Measurements from ENCODE around the gene GRIN2D. TPM values are rescaled to one million over a fixed set of nuclear protein-coding genes. Genes with fewer than 3 reads are reported as not detected.

GRIN2D gene
- total and polyA plus RNA-seq, 2 donors from 2014 or later = 0.13 to 0.54 TPM

GRCh38 chr19:48441360-48442050 lies 48.0 kb downstream of the GRIN2D start:
- Histone ChIP-seq H3K36me3 (ENCODE audit: control insufficient read depth in 2 of 3, insufficient read depth in 3 of 3, low read length in 3 of 3) (no peaks in the 10 kb centered on the region), H3K27me3 (ENCODE audit: control insufficient read depth, insufficient read depth, low read length) (peaks cover 9% of the 10 kb centered on the region), H3K9ac (ENCODE audit: low read length in 3 of 3) (no peak overlapping the region), H3K9me3 (ENCODE audit: control insufficient read depth in 2 of 3, insufficient read depth in 1 of 3, low read length in 3 of 3) (no peaks in the 10 kb centered on the region), H3K4me3 (ENCODE audit: low read length in 3 of 3) (no peak overlapping the region), H3K27ac (ENCODE audit: low read depth in 2 of 2, low read length in 2 of 2) (no peak overlapping the region), H3K4me1 (ENCODE audit: control insufficient read depth in 2 of 3, insufficient read depth in 2 of 3, low read depth in 1 of 3, low read length in 3 of 3) (peaks cover 0 to 11% (median 7%) of the 10 kb centered on the region in 3 donors)
- no peak for FAIRE-seq
- intact Hi-C loops (cut with DNase I) = no loop called here
- DNase-seq = no peak
- TF ChIP-seq CTCF (IDR thresholded peaks at IDR 0.05; ENCODE audit: borderline replicate concordance, extremely low read depth, insufficient read depth) = no peak

DNA sequence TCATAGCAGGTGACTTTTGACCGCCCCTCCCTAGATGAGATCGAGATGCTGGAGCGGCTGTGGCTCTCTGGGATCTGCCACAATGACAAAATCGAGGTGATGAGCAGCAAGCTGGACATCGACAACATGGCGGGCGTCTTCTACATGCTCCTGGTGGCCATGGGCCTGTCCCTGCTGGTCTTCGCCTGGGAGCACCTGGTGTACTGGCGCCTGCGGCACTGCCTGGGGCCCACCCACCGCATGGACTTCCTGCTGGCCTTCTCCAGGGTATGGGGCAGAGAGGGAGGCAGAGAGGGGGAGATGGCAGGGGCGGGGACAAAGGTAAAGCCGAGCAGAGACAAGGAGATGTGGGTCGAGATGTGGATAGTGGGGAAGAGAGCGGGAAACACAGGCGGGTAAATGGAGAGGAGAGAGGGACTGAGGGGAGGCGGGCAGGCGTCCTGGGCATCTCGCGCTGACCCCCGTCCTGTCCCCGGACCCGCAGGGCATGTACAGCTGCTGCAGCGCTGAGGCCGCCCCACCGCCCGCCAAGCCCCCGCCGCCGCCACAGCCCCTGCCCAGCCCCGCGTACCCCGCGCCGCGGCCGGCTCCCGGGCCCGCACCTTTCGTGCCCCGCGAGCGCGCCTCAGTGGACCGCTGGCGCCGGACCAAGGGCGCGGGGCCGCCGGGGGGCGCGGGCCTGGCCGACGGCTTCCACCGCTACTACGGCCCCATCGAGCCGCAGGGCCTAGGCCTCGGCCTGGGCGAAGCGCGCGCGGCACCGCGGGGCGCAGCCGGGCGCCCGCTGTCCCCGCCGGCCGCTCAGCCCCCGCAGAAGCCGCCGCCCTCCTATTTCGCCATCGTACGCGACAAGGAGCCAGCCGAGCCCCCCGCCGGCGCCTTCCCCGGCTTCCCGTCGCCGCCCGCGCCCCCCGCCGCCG lies 48.9 kb downstream of the GRIN2D start:
- H3K36me3 ChIP-seq (ENCODE audit: control insufficient read depth in 2 of 3, insufficient read depth in 3 of 3, low read length in 3 of 3) = peaks cover 0 to 1% (median 1%) of the 10 kb centered on the region in 3 donors
- no peak overlapping the region for H3K27ac ChIP-seq (ENCODE audit: low read depth in 2 of 2, low read length in 2 of 2)
- intact Hi-C loops (cut with DNase I) = no loop called here
- no peak overlapping the region for H3K4me3 ChIP-seq (ENCODE audit: low read length in 3 of 3)
- TF ChIP-seq CTCF (IDR thresholded peaks at IDR 0.05; ENCODE audit: borderline replicate concordance, extremely low read depth, insufficient read depth) = no peak
- DNase-seq (no peak), FAIRE-seq (no peak)
- peaks cover 0 to 11% (median 9%) of the 10 kb centered on the region in 3 donors for H3K4me1 ChIP-seq (ENCODE audit: control insufficient read depth in 2 of 3, insufficient read depth in 2 of 3, low read depth in 1 of 3, low read length in 3 of 3)
- no peaks in the 10 kb centered on the region for H3K9me3 ChIP-seq (ENCODE audit: control insufficient read depth in 2 of 3, insufficient read depth in 1 of 3, low read length in 3 of 3)
- H3K27me3 ChIP-seq (ENCODE audit: control insufficient read depth, insufficient read depth, low read length) = peaks cover 9% of the 10 kb centered on the region
- no peak overlapping the region for H3K9ac ChIP-seq (ENCODE audit: low read length in 3 of 3)

GRCh38 chr19:48443256-48443655 lies 49.8 kb downstream of the GRIN2D start:
- peaks cover 0 to 11% (median 9%) of the 10 kb centered on the region in 3 donors for H3K4me1 ChIP-seq (ENCODE audit: control insufficient read depth in 2 of 3, insufficient read depth in 2 of 3, low read depth in 1 of 3, low read length in 3 of 3)
- intact Hi-C loops (cut with DNase I) = no loop called here
- no peaks in the 10 kb centered on the region for H3K9me3 ChIP-seq (ENCODE audit: control insufficient read depth in 2 of 3, insufficient read depth in 1 of 3, low read length in 3 of 3)
- TF ChIP-seq CTCF (IDR thresholded peaks at IDR 0.05; ENCODE audit: borderline replicate concordance, extremely low read depth, insufficient read depth) = no peak
- DNase-seq = peak in 3 of 5 donors; percentile 22 to 85 (median 53)
- H3K27me3 ChIP-seq (ENCODE audit: control insufficient read depth, insufficient read depth, low read length) = peaks cover 9% of the 10 kb centered on the region
- no peak overlapping the region for H3K4me3 ChIP-seq (ENCODE audit: low read length in 3 of 3)
- no peak for FAIRE-seq
- no peak overlapping the region for H3K27ac ChIP-seq (ENCODE audit: low read depth in 2 of 2, low read length in 2 of 2)
- H3K9ac ChIP-seq (ENCODE audit: low read length in 3 of 3) = no peak overlapping the region
- peaks cover 1 to 9% (median 2%) of the 10 kb centered on the region in 3 donors for H3K36me3 ChIP-seq (ENCODE audit: control insufficient read depth in 2 of 3, insufficient read depth in 3 of 3, low read length in 3 of 3)

Other genes with a start within 250 kb of the GRIN2D start
- 25.9 TPM for gene LIG1, start 223.3 kb upstream of the GRIN2D start, total RNA-seq
- gene LIG1, start 223.3 kb upstream of the GRIN2D start, polyA plus RNA-seq (ENCODE audit: insufficient read depth, low read depth, low replicate concordance) = 14.0 TPM
- gene ZSWIM9, start 223.0 kb upstream of the GRIN2D start, total RNA-seq = 7.8 TPM
- 5.5 TPM for gene ZSWIM9, start 223.0 kb upstream of the GRIN2D start, polyA plus RNA-seq (ENCODE audit: insufficient read depth, low read depth, low replicate concordance)
- gene CARD8, start 137.8 kb upstream of the GRIN2D start, total RNA-seq = 53.1 TPM
- gene CARD8, start 137.8 kb upstream of the GRIN2D start, polyA plus RNA-seq (ENCODE audit: insufficient read depth, low read depth, low replicate concordance) = 11.4 TPM
- 1.2 TPM for gene ZNF114, start 123.6 kb upstream of the GRIN2D start, total RNA-seq
- gene ZNF114, start 123.6 kb upstream of the GRIN2D start, polyA plus RNA-seq (ENCODE audit: insufficient read depth, low read depth, low replicate concordance) = 0.17 TPM
- gene EMP3, start 68.1 kb upstream of the GRIN2D start, total RNA-seq = 78.6 TPM
- gene EMP3, start 68.1 kb upstream of the GRIN2D start, polyA plus RNA-seq (ENCODE audit: insufficient read depth, low read depth, low replicate concordance) = 75.9 TPM
- 9.2 TPM for gene TMEM143, start 29.7 kb upstream of the GRIN2D start, total RNA-seq
- gene TMEM143, start 29.7 kb upstream of the GRIN2D start, polyA plus RNA-seq (ENCODE audit: insufficient read depth, low read depth, low replicate concordance) = 15.7 TPM
- gene SYNGR4, start 29.3 kb upstream of the GRIN2D start, total RNA-seq = not detected
- not detected for gene SYNGR4, start 29.3 kb upstream of the GRIN2D start, polyA plus RNA-seq (ENCODE audit: insufficient read depth, low read depth, low replicate concordance)
- 169 TPM for gene KDELR1, start 2.1 kb upstream of the GRIN2D start, total RNA-seq
- gene KDELR1, start 2.1 kb upstream of the GRIN2D start, polyA plus RNA-seq (ENCODE audit: insufficient read depth, low read depth, low replicate concordance) = 204 TPM
- 34.0 TPM for gene GRWD1, start 52.3 kb downstream of the GRIN2D start, total RNA-seq
- gene GRWD1, start 52.3 kb downstream of the GRIN2D start, polyA plus RNA-seq (ENCODE audit: insufficient read depth, low read depth, low replicate concordance) = 19.0 TPM
- gene KCNJ14, start 61.9 kb downstream of the GRIN2D start, total RNA-seq = 1.0 TPM
- 0.28 TPM for gene KCNJ14, start 61.9 kb downstream of the GRIN2D start, polyA plus RNA-seq (ENCODE audit: insufficient read depth, low read depth, low replicate concordance)
- gene CYTH2, start 75.7 kb downstream of the GRIN2D start, total RNA-seq = 96.1 TPM
- gene CYTH2, start 75.7 kb downstream of the GRIN2D start, polyA plus RNA-seq (ENCODE audit: insufficient read depth, low read depth, low replicate concordance) = 51.0 TPM
- 8.4 TPM for gene LMTK3, start 118.2 kb downstream of the GRIN2D start, total RNA-seq
- gene LMTK3, start 118.2 kb downstream of the GRIN2D start, polyA plus RNA-seq (ENCODE audit: insufficient read depth, low read depth, low replicate concordance) = 4.2 TPM
- 2.3 TPM for gene SULT2B1, start 158.5 kb downstream of the GRIN2D start, total RNA-seq
- 2.3 TPM for gene SULT2B1, start 158.5 kb downstream of the GRIN2D start, polyA plus RNA-seq (ENCODE audit: insufficient read depth, low read depth, low replicate concordance)
- gene SPACA4, start 213.1 kb downstream of the GRIN2D start, total RNA-seq = not detected
- not detected for gene SPACA4, start 213.1 kb downstream of the GRIN2D start, polyA plus RNA-seq (ENCODE audit: insufficient read depth, low read depth, low replicate concordance)
- gene FAM83E, start 221.4 kb downstream of the GRIN2D start, total RNA-seq = 15.9 TPM
- gene FAM83E, start 221.4 kb downstream of the GRIN2D start, polyA plus RNA-seq (ENCODE audit: insufficient read depth, low read depth, low replicate concordance) = 0.41 TPM
- gene RPL18, start 225.5 kb downstream of the GRIN2D start, total RNA-seq = 986 TPM
- 1,596 TPM for gene RPL18, start 225.5 kb downstream of the GRIN2D start, polyA plus RNA-seq (ENCODE audit: insufficient read depth, low read depth, low replicate concordance)
- 23.3 TPM for gene SPHK2, start 225.8 kb downstream of the GRIN2D start, total RNA-seq
- gene SPHK2, start 225.8 kb downstream of the GRIN2D start, polyA plus RNA-seq (ENCODE audit: insufficient read depth, low read depth, low replicate concordance) = 37.2 TPM
- gene DBP, start 243.7 kb downstream of the GRIN2D start, total RNA-seq = 14.5 TPM
- 20.4 TPM for gene DBP, start 243.7 kb downstream of the GRIN2D start, polyA plus RNA-seq (ENCODE audit: insufficient read depth, low read depth, low replicate concordance)

Data from kidney (tissue), 14 donors.